Gastroesophageal sphincter (tissue), 4 donors: ENCODE measurements around the gene BAIAP2L1. TPM values are rescaled to one million over a fixed set of nuclear protein-coding genes. Genes with fewer than 3 reads are reported as not detected.

Experiments used
- ATAC-seq: fragments of 150-250 bp; one replicate; pipeline ENCODE4 v1.9.1; 2016; ENCODE audit warnings: mild to moderate bottlenecking, moderate library complexity
- H3K27ac ChIP-seq, 4 donors: fragments of 200-600 bp; sonication (generic) in 3 of 4; 1 replicate in 3 of 4; 2 replicates in 1 of 4; pipeline ENCODE4 v1.5.1; 2016 to 2019
- H3K27me3 ChIP-seq: fragments of 200-600 bp; sonication (generic); one replicate; pipeline ENCODE4 v1.5.1; 2019
- H3K36me3 ChIP-seq, 2 donors: fragments of 200-600 bp; sonication (generic); one replicate each; pipeline ENCODE4 v1.5.1; 2019; ENCODE audit warnings: control low read depth in 1 of 2
- H3K4me1 ChIP-seq, 3 donors: fragments of 200-600 bp; sonication (generic); 1 replicate in 2 of 3; 2 replicates in 1 of 3; pipeline ENCODE4 v1.5.1; 2016 to 2019; ENCODE audit warnings: control low read depth in 2 of 3
- H3K4me3 ChIP-seq, 2 donors: fragments of 200-600 bp; sonication (generic); one replicate each; pipeline ENCODE4 v1.5.1; 2019; ENCODE audit warnings: mild to moderate bottlenecking in 1 of 2, moderate library complexity in 1 of 2
- H3K9me3 ChIP-seq, 3 donors: fragments of 200-600 bp; sonication (generic); one replicate each; pipeline ENCODE4 v1.5.1; 2017 to 2019; ENCODE audit warnings: control low read depth in 2 of 3
- CTCF ChIP-seq, 4 experiments: fragments of 200-600 bp in 2 of 4; fragments of 450-650 bp in 2 of 4; sonication (generic) in 1 of 4; IDR thresholded peaks; one replicate each; pipeline ENCODE4 v1.5.1; 2017 to 2019; ENCODE audit warnings: antibody characterized with exemption in 4 of 4, mild to moderate bottlenecking in 2 of 4, moderate library complexity in 2 of 4
- EP300 ChIP-seq: sonication (generic); formaldehyde crosslinking; IDR thresholded peaks from one replicate; pipeline ENCODE4 v1.6.1; 2017; ENCODE audit warnings: antibody characterized with exemption, mild to moderate bottlenecking
- POLR2A ChIP-seq, 2 donors: fragments of 450-650 bp; IDR thresholded peaks; one replicate each; pipeline ENCODE4 v1.6.1; 2017; ENCODE audit warnings: antibody characterized with exemption in 2 of 2, mild to moderate bottlenecking in 2 of 2, moderate library complexity in 1 of 2
- POLR2AphosphoS5 ChIP-seq: sonication (generic); formaldehyde crosslinking; IDR thresholded peaks from one replicate; pipeline ENCODE4 v1.6.1; 2017; ENCODE audit warnings: antibody characterized with exemption
- WGBS, 2 donors: methylation state at CpG; one replicate each; pipeline ENCODE4 v1.1.5; 2018; ENCODE audit warnings: low coverage in 1 of 2; 5-methylcytosine and 5-hydroxymethylcytosine counted together
- total RNA-seq, 4 donors: library from RNA; depleted of rRNA; stranded (reverse); fragments of >200 nt; gene quantifications; one replicate each; pipeline ENCODE4 v1.1.0, GENCODE V29; 2016

BAIAP2L1 gene
- total RNA-seq, 4 donors from 2014 or later: 0.13 to 6.7 (median 2.1) TPM

DNA sequence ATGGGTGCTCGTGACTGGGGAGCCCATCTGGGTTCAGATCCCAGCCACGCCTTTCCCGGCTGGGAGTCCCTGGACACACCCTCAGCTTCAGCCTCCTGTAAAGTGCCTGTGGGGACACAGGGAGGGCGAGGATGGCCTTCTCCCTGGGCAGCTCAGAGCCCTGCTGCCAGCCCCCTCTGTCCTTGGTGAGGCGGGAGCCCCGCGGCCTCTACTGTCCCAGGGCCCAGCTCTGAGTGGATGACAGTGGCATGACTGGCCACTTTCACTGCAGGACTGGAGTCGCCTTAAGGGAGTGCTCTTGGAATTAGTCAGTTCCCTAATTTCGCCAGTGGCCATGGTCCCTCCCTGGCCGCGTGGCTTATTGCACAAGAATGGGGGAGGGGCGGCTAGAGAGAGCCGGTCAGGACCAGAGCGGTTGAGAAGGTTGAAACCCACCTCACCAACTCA, 114.8 kb downstream of the BAIAP2L1 start:
- Histone ChIP-seq H3K9me3 (no peaks in the 10 kb centered on the region), H3K27ac (peak overlapping the region in 3 of 4 donors; percentile 93 to 99 (median 96)), H3K36me3 (peaks cover 0 to 42% of the 10 kb centered on the region in 2 donors), H3K4me3 (peak overlapping the region in 1 of 2 donors; percentile 99), H3K4me1 (peaks cover 9 to 82% (median 56%) of the 10 kb centered on the region in 3 donors), H3K27me3 (no peaks in the 10 kb centered on the region)
- TF ChIP-seq POLR2A (IDR thresholded peaks at IDR 0.05): no peak
- peak; percentile 40 for TF ChIP-seq POLR2AphosphoS5
- TF ChIP-seq CTCF (IDR thresholded peaks at IDR 0.05): no peak
- WGBS, 2 donors: 76% methylated on average over 2 of the region's 14 CpGs; no CpG with 5 or more reads in 1 of the 2 donors
- peak; percentile 25 for ATAC-seq

- Histone ChIP-seq H3K36me3 (peaks cover 0 to 35% of the 10 kb centered on the region in 2 donors), H3K4me1 (peaks cover 9 to 82% (median 60%) of the 10 kb centered on the region in 3 donors), H3K27me3 (no peaks in the 10 kb centered on the region), H3K27ac (peak overlapping the region; percentile 1 to 99 (median 94)), H3K4me3 (peak overlapping the region in 1 of 2 donors; percentile 99), H3K9me3 (no peaks in the 10 kb centered on the region)
- WGBS, 2 donors: 65 to 77% methylated on average over 6 to 7 of the region's 21 CpGs
- no peak for ATAC-seq
- TF ChIP-seq EP300 (no peak), POLR2A (IDR thresholded peaks at IDR 0.05) (no peak), POLR2AphosphoS5 (no peak), CTCF (IDR thresholded peaks at IDR 0.05) (no peak)
Measured at GRCh38 chr7:98285157-98286092, 115.5 kb downstream of the BAIAP2L1 start.

- Histone ChIP-seq H3K36me3 (peaks cover 0 to 30% of the 10 kb centered on the region in 2 donors), H3K4me1 (peaks cover 9 to 82% (median 60%) of the 10 kb centered on the region in 3 donors), H3K9me3 (no peaks in the 10 kb centered on the region), H3K4me3 (peak overlapping the region; percentile 75 to 99), H3K27ac (peak overlapping the region; percentile 1 to 99 (median 94)), H3K27me3 (no peaks in the 10 kb centered on the region)
- TF ChIP-seq EP300 (no peak), CTCF (IDR thresholded peaks at IDR 0.05) (no peak), POLR2AphosphoS5 (peak; percentile 62), POLR2A (IDR thresholded peaks at IDR 0.05) (peak; percentile 17 to 29)
- ATAC-seq: peak; percentile 31
- WGBS, 2 donors: 73% methylated on average over 2 of the region's 20 CpGs; no CpG with 5 or more reads in 1 of the 2 donors
Measured at GRCh38 chr7:98284335-98285036, 116.4 kb downstream of the BAIAP2L1 start.

DNA sequence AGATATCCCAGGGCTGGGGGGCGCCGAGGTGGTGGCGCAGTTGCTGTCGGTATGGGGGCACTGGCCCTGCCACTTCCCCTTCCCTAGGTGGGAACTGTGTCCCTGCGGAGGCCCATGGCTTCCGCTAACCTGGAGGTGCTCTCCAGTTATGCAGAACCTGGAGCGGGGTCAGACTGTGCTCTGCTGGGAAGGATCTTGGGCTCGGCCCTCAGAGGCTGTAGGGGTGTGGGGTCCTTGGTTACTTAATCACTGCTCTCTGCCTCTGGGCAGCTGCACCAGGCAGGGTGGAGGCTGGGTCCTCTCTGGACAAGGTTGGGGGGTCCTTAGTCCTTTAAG, 117.0 kb downstream of the BAIAP2L1 start:
- peak overlapping the region in 3 of 4 donors; percentile 93 to 99 (median 96) for H3K27ac ChIP-seq
- no peaks in the 10 kb centered on the region for H3K27me3 ChIP-seq
- H3K36me3 ChIP-seq: peaks cover 0 to 24% of the 10 kb centered on the region in 2 donors
- no peak for ATAC-seq
- WGBS, 2 donors: no CpG with 5 or more reads among the region's 8 CpGs
- H3K4me3 ChIP-seq: peak overlapping the region; percentile 75 to 99
- no peaks in the 10 kb centered on the region for H3K9me3 ChIP-seq
- no peak for TF ChIP-seq EP300
- peaks cover 9 to 76% (median 60%) of the 10 kb centered on the region in 3 donors for H3K4me1 ChIP-seq
